ENCODE data around the gene TIGD7. TPM values are rescaled to one million over a fixed set of nuclear protein-coding genes. Genes with fewer than 3 reads are reported as not detected.

TIGD7 gene
- total RNA-seq: 5.4 to 7.1 TPM (median 6.2 TPM) in 3 replicates
- long read RNA-seq, partial matches to known transcripts: 0 of 12 reads
- long read RNA-seq, other reads (novel, unspliced or antisense): 7 of 12 reads

- H3K4me1 Mint-ChIP-seq (ENCODE audit: low read depth): peaks cover 14% of the 10 kb centered on the region
- H3K27ac Mint-ChIP-seq (ENCODE audit: unreplicated experiment): peak within 1 kb of the TSS; percentile 89
- H3K9me3 Mint-ChIP-seq (ENCODE audit: low read depth): peaks cover 49% of the 10 kb centered on the region
- H3K4me3 Mint-ChIP-seq (ENCODE audit: unreplicated experiment): peak within 1 kb of the TSS; percentile 75
- DNase-seq (ENCODE audit: low spot score): peak; percentile 93
- no peaks in the 10 kb centered on the region for H3K27me3 Mint-ChIP-seq (ENCODE audit: low read depth)
- peaks cover 57% of the 10 kb centered on the region for H3K36me3 Mint-ChIP-seq (ENCODE audit: low read depth)
- peak; percentile 63 for TF ChIP-seq CTCF (IDR thresholded peaks at IDR 0.05)
Measured at GRCh38 chr16:3305109-3306068, at the start of gene TIGD7, which contains the start of gene ZNF75A. Gene TIGD7 (minus strand): TSS chr16:3305430. CDS start chr16:3300614, 4,816 bp downstream. Gene ZNF75A (plus strand): TSS chr16:3305497. CDS start chr16:3308429, 2,932 bp downstream.

GRCh38 chr16:3349175-3349574, 43.9 kb upstream of the TIGD7 start:
- Mint-ChIP-seq H3K27me3 (ENCODE audit: low read depth) (peaks cover 20% of the 10 kb centered on the region), H3K27ac (ENCODE audit: unreplicated experiment) (no peak overlapping the region), H3K4me3 (ENCODE audit: unreplicated experiment) (no peak overlapping the region), H3K9me3 (ENCODE audit: low read depth) (no peaks in the 10 kb centered on the region), H3K36me3 (ENCODE audit: low read depth) (no peaks in the 10 kb centered on the region), H3K4me1 (ENCODE audit: low read depth) (no peaks in the 10 kb centered on the region)
- TF ChIP-seq CTCF (IDR thresholded peaks at IDR 0.05): no peak
- DNase-seq (ENCODE audit: low spot score): no peak

GRCh38 chr16:3348547-3349167, 43.4 kb upstream of the TIGD7 start:
- no peak for DNase-seq (ENCODE audit: low spot score)
- no peak overlapping the region for H3K4me3 Mint-ChIP-seq (ENCODE audit: unreplicated experiment)
- H3K9me3 Mint-ChIP-seq (ENCODE audit: low read depth): no peaks in the 10 kb centered on the region
- no peaks in the 10 kb centered on the region for H3K36me3 Mint-ChIP-seq (ENCODE audit: low read depth)
- no peak overlapping the region for H3K27ac Mint-ChIP-seq (ENCODE audit: unreplicated experiment)
- H3K4me1 Mint-ChIP-seq (ENCODE audit: low read depth): no peaks in the 10 kb centered on the region
- TF ChIP-seq CTCF (IDR thresholded peaks at IDR 0.05): no peak
- peaks cover 19% of the 10 kb centered on the region for H3K27me3 Mint-ChIP-seq (ENCODE audit: low read depth)

GRCh38 chr16:3347586-3347985, 42.4 kb upstream of the TIGD7 start:
- Mint-ChIP-seq H3K36me3 (ENCODE audit: low read depth) (no peaks in the 10 kb centered on the region), H3K9me3 (ENCODE audit: low read depth) (no peaks in the 10 kb centered on the region), H3K27ac (ENCODE audit: unreplicated experiment) (no peak overlapping the region), H3K4me1 (ENCODE audit: low read depth) (no peaks in the 10 kb centered on the region), H3K4me3 (ENCODE audit: unreplicated experiment) (no peak overlapping the region), H3K27me3 (ENCODE audit: low read depth) (peaks cover 18% of the 10 kb centered on the region)
- no peak for TF ChIP-seq CTCF (IDR thresholded peaks at IDR 0.05)
- no peak for DNase-seq (ENCODE audit: low spot score)

- peaks cover 12% of the 10 kb centered on the region for H3K27me3 Mint-ChIP-seq (ENCODE audit: low read depth)
- H3K9me3 Mint-ChIP-seq (ENCODE audit: low read depth): no peaks in the 10 kb centered on the region
- no peak overlapping the region for H3K27ac Mint-ChIP-seq (ENCODE audit: unreplicated experiment)
- no peak for DNase-seq (ENCODE audit: low spot score)
- H3K4me3 Mint-ChIP-seq (ENCODE audit: unreplicated experiment): no peak overlapping the region
- no peaks in the 10 kb centered on the region for H3K36me3 Mint-ChIP-seq (ENCODE audit: low read depth)
- no peak for TF ChIP-seq CTCF (IDR thresholded peaks at IDR 0.05)
- no peaks in the 10 kb centered on the region for H3K4me1 Mint-ChIP-seq (ENCODE audit: low read depth)
Measured at GRCh38 chr16:3346041-3346440, 40.8 kb upstream of the TIGD7 start.
